Fibroblast of skin of abdomen (primary cell): ENCODE data around the gene OASL. TPM values are rescaled to one million over a fixed set of nuclear protein-coding genes. Genes with fewer than 3 reads are reported as not detected.
"Not testable (repeated sequence)": the region's sequence is repeated elsewhere in the genome, so short reads cannot be mapped to it uniquely, and the experiment has no call there.

Experiments used
- DNase-seq: peaks from one replicate; pipeline ENCODE4 v3.0.0-alpha.2; 2013
- polyA plus RNA-seq, 2 experiments: library from polyadenylated mRNA; unstranded; fragments of 120-200 nt; gene quantifications; one replicate each; pipeline ENCODE4 v1.2.1, GENCODE V29; 2013; ENCODE audit not compliant: insufficient read length in 2 of 2

Gene OASL
- 0.10 TPM for polyA plus RNA-seq (2013, experiment 1 of 2; ENCODE audit: insufficient read length)
- polyA plus RNA-seq (2013, experiment 2 of 2; ENCODE audit: insufficient read length) = 0.12 TPM

GRCh38 chr12:121038861-121039668, at the start of gene OASL:
OASL (minus strand) TSS chr12:121039246; CDS start chr12:121038971, 275 bp downstream.
- peak; percentile 15 for DNase-seq

- no peak for DNase-seq
Observed at GRCh38 chr12:121088195-121088585, 49.1 kb upstream of the OASL start.

GRCh38 chr12:121087467-121088194, 48.6 kb upstream of the OASL start:
- DNase-seq = no peak

GRCh38 chr12:121086781-121087295, 47.8 kb upstream of the OASL start:
- DNase-seq = no peak

- DNase-seq = no peak
Observed at GRCh38 chr12:121085506-121086353, 46.7 kb upstream of the OASL start.

GRCh38 chr12:121085069-121085468, 46.0 kb upstream of the OASL start:
- no peak for DNase-seq

GRCh38 chr12:121084229-121084628, 45.2 kb upstream of the OASL start:
- no peak for DNase-seq

GRCh38 chr12:121080909-121081308, 41.9 kb upstream of the OASL start:
- DNase-seq = no peak

GRCh38 chr12:121079736-121080272, 40.8 kb upstream of the OASL start:
- DNase-seq = no peak

GRCh38 chr12:121077440-121077839, 38.4 kb upstream of the OASL start:
- DNase-seq = not testable (repeated sequence)

- DNase-seq = not testable (repeated sequence)
Observed at GRCh38 chr12:121075911-121076310, 36.9 kb upstream of the OASL start.

GRCh38 chr12:121072147-121072546, 33.1 kb upstream of the OASL start:
- DNase-seq = no peak

- DNase-seq = no peak
Observed at GRCh38 chr12:121069206-121069605, 30.2 kb upstream of the OASL start.

GRCh38 chr12:121065345-121065744, 26.3 kb upstream of the OASL start:
- DNase-seq = no peak

GRCh38 chr12:121064586-121064985, 25.5 kb upstream of the OASL start:
- DNase-seq = not testable (repeated sequence)

GRCh38 chr12:121064116-121064515, 25.1 kb upstream of the OASL start:
- no peak for DNase-seq

GRCh38 chr12:121062391-121063045, 23.5 kb upstream of the OASL start:
- DNase-seq = no peak

- peak; percentile 3 for DNase-seq
Observed at GRCh38 chr12:121061831-121062230, 22.8 kb upstream of the OASL start.

- peak; percentile 22 for DNase-seq
Observed at GRCh38 chr12:121060149-121061001, 21.3 kb upstream of the OASL start.

- DNase-seq = no peak
Observed at GRCh38 chr12:121059031-121059898, 20.2 kb upstream of the OASL start.
